ENCODE data around the gene RALGAPA2.

RALGAPA2 gene

GRCh38 chr20:20604357-20604756 lies 108.1 kb downstream of the RALGAPA2 start:
- H3K27me3 ChIP-seq: no peaks in the 10 kb centered on the region
- no peak overlapping the region for H3K4me3 ChIP-seq
- H4K20me1 ChIP-seq: no peaks in the 10 kb centered on the region
- H3K36me3 ChIP-seq: peaks cover 39% of the 10 kb centered on the region
- no peak overlapping the region for H3K27ac ChIP-seq
- TF ChIP-seq Cebpa-rat (IDR thresholded peaks at IDR 0.05): no peak
- H3K4me2 ChIP-seq: no peak overlapping the region
- H3K4me1 ChIP-seq: peaks cover 10% of the 10 kb centered on the region; the same call in 1 of the 2 replicates
- H3K9me3 ChIP-seq: no peaks in the 10 kb centered on the region
- H3K9ac ChIP-seq: no peak overlapping the region

- H3K4me2 ChIP-seq: peak overlapping the region; percentile 22
- H3K9me3 ChIP-seq: no peaks in the 10 kb centered on the region
- no peak for TF ChIP-seq Cebpa-rat (IDR thresholded peaks at IDR 0.05)
- no peaks in the 10 kb centered on the region for H4K20me1 ChIP-seq
- H3K4me3 ChIP-seq: no peak overlapping the region
- H3K27ac ChIP-seq: no peak overlapping the region
- H3K4me1 ChIP-seq: peaks cover 10% of the 10 kb centered on the region; the same call in 1 of the 2 replicates
- H3K27me3 ChIP-seq: no peaks in the 10 kb centered on the region
- no peak overlapping the region for H3K9ac ChIP-seq
- H3K36me3 ChIP-seq: peaks cover 39% of the 10 kb centered on the region
Observed at GRCh38 chr20:20603339-20603990, 109.0 kb downstream of the RALGAPA2 start.

GRCh38 chr20:20597966-20598365 lies 114.5 kb downstream of the RALGAPA2 start:
- Histone ChIP-seq H3K4me1 (no peaks in the 10 kb centered on the region), H3K4me2 (no peak overlapping the region), H3K9me3 (no peaks in the 10 kb centered on the region), H3K9ac (no peak overlapping the region), H4K20me1 (no peaks in the 10 kb centered on the region), H3K4me3 (no peak overlapping the region), H3K27ac (no peak overlapping the region), H3K27me3 (no peaks in the 10 kb centered on the region), H3K36me3 (peaks cover 32% of the 10 kb centered on the region)
- TF ChIP-seq Cebpa-rat (IDR thresholded peaks at IDR 0.05): no peak

- Histone ChIP-seq H3K27me3 (no peaks in the 10 kb centered on the region), H4K20me1 (no peaks in the 10 kb centered on the region), H3K4me2 (no peak overlapping the region), H3K9ac (no peak overlapping the region), H3K9me3 (no peaks in the 10 kb centered on the region), H3K4me3 (no peak overlapping the region), H3K4me1 (no peaks in the 10 kb centered on the region), H3K36me3 (peaks cover 18% of the 10 kb centered on the region), H3K27ac (no peak overlapping the region)
- no peak for TF ChIP-seq Cebpa-rat (IDR thresholded peaks at IDR 0.05)
Observed at GRCh38 chr20:20594171-20594530, 118.3 kb downstream of the RALGAPA2 start.

- Histone ChIP-seq H3K9ac (no peak overlapping the region), H3K4me2 (no peak overlapping the region), H3K27ac (no peak overlapping the region)
Observed at GRCh38 chr20:20593447-20594170, 118.8 kb downstream of the RALGAPA2 start.

GRCh38 chr20:20585146-20585545 lies 127.3 kb downstream of the RALGAPA2 start:
- H4K20me1 ChIP-seq: no peaks in the 10 kb centered on the region
- TF ChIP-seq Cebpa-rat (IDR thresholded peaks at IDR 0.05): no peak
- no peaks in the 10 kb centered on the region for H3K9me3 ChIP-seq
- H3K4me2 ChIP-seq: no peak overlapping the region
- H3K27ac ChIP-seq: no peak overlapping the region
- no peaks in the 10 kb centered on the region for H3K27me3 ChIP-seq
- H3K4me1 ChIP-seq: no peaks in the 10 kb centered on the region
- H3K36me3 ChIP-seq: peaks cover 61% of the 10 kb centered on the region
- H3K4me3 ChIP-seq: no peak overlapping the region
- no peak overlapping the region for H3K9ac ChIP-seq

More at GRCh38 chr20:20593447-20594170, 118.8 kb downstream of the RALGAPA2 start:
- Histone ChIP-seq H3K36me3 (peaks cover 18% of the 10 kb centered on the region), H3K9me3 (no peaks in the 10 kb centered on the region), H3K4me1 (no peaks in the 10 kb centered on the region), H3K27me3 (no peaks in the 10 kb centered on the region), H4K20me1 (no peaks in the 10 kb centered on the region), H3K4me3 (no peak overlapping the region)
- TF ChIP-seq Cebpa-rat (IDR thresholded peaks at IDR 0.05): no peak

GRCh38 chr20:20582734-20583133 lies 129.7 kb downstream of the RALGAPA2 start:
- TF ChIP-seq Cebpa-rat (IDR thresholded peaks at IDR 0.05): no peak
- Histone ChIP-seq H3K4me2 (no peak overlapping the region), H3K4me1 (no peaks in the 10 kb centered on the region), H3K9ac (no peak overlapping the region), H3K4me3 (no peak overlapping the region), H3K27me3 (no peaks in the 10 kb centered on the region), H3K36me3 (peaks cover 50% of the 10 kb centered on the region), H3K27ac (no peak overlapping the region), H3K9me3 (no peaks in the 10 kb centered on the region), H4K20me1 (no peaks in the 10 kb centered on the region)

- Histone ChIP-seq H3K36me3 (peaks cover 44% of the 10 kb centered on the region), H3K9me3 (no peaks in the 10 kb centered on the region), H4K20me1 (no peaks in the 10 kb centered on the region), H3K27me3 (no peaks in the 10 kb centered on the region), H3K4me1 (no peaks in the 10 kb centered on the region), H3K4me3 (no peak overlapping the region), H3K27ac (no peak overlapping the region), H3K9ac (no peak overlapping the region), H3K4me2 (no peak overlapping the region)
- TF ChIP-seq Cebpa-rat (IDR thresholded peaks at IDR 0.05): no peak
Observed at GRCh38 chr20:20580139-20580538, 132.3 kb downstream of the RALGAPA2 start.

GRCh38 chr20:20578838-20579237 lies 133.6 kb downstream of the RALGAPA2 start:
- Histone ChIP-seq H3K4me3 (no peak overlapping the region), H3K27me3 (no peaks in the 10 kb centered on the region), H3K27ac (no peak overlapping the region), H3K4me2 (no peak overlapping the region), H3K36me3 (peaks cover 41% of the 10 kb centered on the region), H3K9ac (no peak overlapping the region), H3K9me3 (no peaks in the 10 kb centered on the region), H4K20me1 (no peaks in the 10 kb centered on the region), H3K4me1 (no peaks in the 10 kb centered on the region)
- TF ChIP-seq Cebpa-rat (IDR thresholded peaks at IDR 0.05): no peak

GRCh38 chr20:20573797-20574196 lies 138.6 kb downstream of the RALGAPA2 start:
- TF ChIP-seq Cebpa-rat (IDR thresholded peaks at IDR 0.05): no peak
- Histone ChIP-seq H3K36me3 (peaks cover 22% of the 10 kb centered on the region), H3K9ac (no peak overlapping the region), H4K20me1 (no peaks in the 10 kb centered on the region), H3K9me3 (no peaks in the 10 kb centered on the region), H3K27me3 (no peaks in the 10 kb centered on the region), H3K4me1 (no peaks in the 10 kb centered on the region), H3K4me3 (no peak overlapping the region), H3K4me2 (no peak overlapping the region), H3K27ac (no peak overlapping the region)
